CD4-positive, alpha-beta T cell treated with Interleukin-10 for 1 hour (primary cell): ENCODE data around the gene PI4K2A.

Experiments
- DNase-seq: peaks from one replicate; pipeline ENCODE4 v3.0.0-alpha.2; 2020

PI4K2A gene

DNA sequence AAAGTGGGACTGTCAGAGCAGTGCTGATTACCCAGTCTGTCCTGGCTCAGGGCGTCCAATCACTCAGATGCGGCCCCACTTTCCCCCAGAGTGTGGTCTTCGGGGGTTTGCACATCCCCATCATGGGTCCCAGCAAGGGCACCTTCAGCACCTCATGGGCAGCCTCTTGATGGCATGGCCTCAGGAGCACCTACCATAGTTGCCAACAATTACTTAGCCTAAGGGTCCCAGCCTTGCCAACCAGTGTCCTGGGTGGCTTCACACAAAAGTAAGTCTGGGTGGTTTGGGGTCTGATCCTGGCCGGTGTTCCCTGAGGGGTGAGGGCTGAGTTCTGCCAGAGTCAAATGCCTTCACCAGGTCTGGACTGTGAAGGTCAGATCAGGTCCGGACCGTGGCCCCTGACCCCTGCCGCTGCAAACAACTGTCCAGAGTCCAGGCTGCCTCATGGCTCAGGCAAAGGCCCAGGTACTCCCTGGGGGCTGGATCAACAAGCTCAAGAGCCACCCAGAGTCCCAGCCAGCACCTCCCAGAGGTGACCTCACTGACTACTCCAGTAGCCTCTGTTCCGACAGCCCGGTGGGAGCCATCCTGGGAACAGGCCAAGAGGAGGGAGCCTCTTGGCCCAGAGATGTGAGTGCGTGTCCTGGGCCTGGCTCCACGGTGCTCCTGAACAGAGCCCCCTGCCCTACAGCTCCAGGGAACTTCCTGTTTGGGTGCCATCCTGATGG is 66.8 kb downstream of the PI4K2A start:
- no peak for DNase-seq

GRCh38 chr10:97708167-97708566 is 67.7 kb downstream of the PI4K2A start:
- no peak for DNase-seq

GRCh38 chr10:97708976-97709946 is 68.8 kb downstream of the PI4K2A start:
- peak; percentile 42 for DNase-seq

GRCh38 chr10:97711640-97712572 is 71.4 kb downstream of the PI4K2A start:
- DNase-seq: no peak

DNA sequence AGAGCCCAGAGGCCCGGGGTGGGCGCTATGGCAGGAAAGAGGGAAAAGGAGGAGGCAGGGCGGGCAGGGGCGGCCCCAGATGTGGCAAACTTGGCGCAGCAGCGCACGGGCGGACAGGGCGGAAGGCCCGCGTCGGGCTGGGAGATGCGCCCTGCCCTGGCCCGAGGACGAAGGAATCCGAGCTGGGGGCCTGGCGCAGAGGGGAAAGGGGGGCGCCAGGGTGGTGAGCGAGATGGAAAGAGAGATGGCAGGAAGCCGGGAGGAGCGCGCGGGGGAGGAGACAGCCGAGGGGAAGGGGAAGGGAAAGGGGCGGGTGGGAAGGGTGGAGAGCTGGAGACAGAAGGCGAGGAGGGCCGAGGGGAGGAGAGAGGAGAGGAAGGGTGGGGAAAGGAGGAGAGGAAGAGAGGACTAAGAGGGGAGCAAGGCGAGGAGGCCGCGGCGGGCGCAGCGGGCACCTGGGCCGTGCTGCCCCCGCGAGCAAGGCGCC is 72.9 kb downstream of the PI4K2A start, which contains the start of gene MARVELD1:
Gene MARVELD1, plus strand, starts transcription at position 392 of the 487 bp plus-strand sequence. CDS start 147 bp downstream, outside the sequence.
- no peak for DNase-seq

DNA sequence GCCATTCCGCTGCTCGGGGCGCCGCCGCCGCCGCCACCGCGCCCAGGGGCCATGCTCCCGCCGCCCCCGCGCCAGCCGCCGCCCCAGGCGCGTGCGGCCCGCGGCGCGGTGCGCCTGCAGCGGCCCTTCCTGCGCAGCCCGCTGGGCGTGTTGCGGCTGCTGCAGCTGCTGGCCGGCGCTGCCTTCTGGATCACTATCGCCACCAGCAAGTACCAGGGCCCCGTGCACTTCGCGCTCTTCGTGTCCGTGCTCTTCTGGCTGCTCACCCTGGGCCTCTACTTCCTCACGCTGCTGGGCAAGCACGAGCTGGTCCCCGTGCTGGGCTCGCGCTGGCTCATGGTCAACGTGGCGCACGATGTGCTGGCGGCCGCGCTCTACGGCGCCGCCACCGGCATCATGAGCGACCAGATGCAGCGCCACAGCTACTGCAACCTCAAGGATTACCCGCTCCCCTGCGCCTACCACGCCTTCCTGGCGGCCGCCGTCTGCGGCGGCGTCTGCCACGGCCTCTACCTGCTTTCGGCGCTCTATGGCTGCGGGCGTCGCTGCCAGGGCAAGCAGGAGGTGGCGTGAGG is 73.4 kb downstream of the PI4K2A start:
- peak; percentile 61 for DNase-seq

DNA sequence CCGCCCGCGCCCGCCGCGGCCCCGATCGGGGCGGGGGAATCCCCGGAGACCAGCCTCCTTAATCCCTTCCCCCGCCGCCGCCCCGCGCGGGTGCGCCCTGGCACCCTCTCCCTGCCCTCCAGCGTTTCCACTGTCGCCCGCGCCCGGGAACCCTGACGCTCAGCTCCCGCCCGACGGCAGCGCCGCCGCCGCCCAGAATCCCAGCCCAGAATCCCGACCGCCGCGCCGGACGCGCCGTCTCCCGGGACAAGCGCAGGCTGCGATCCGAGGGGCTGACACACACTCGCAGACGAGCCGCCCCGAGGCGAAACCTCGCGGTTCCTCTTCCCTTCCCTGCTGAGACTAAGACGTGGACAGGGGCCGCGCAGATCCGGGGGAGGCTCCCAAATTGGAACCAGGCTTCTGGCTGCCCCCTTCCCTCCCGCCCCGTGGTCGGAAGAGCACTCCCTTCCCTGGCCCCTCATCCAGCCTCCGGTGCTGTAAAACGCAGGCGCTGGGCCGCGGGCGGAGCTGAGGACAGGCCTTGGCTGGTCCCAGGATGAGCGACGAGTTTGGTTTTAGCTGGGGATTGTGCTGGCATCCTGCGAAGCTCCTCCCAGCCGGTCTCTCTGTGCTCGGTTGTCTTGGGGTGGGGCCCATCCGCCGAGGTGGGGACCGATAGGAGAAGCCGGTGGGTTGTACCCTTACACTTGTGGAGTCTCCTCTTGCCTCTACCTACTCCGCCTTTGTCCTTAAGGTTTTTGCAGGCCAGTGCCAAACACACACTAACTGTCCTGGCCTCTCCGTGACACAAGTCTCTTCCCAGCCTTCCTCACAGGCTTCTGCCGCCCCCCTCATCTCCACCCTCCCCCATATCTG is 74.2 kb downstream of the PI4K2A start:
- peak; percentile 3 for DNase-seq

GRCh38 chr10:97715259-97715874 is 74.9 kb downstream of the PI4K2A start:
- no peak for DNase-seq

DNA sequence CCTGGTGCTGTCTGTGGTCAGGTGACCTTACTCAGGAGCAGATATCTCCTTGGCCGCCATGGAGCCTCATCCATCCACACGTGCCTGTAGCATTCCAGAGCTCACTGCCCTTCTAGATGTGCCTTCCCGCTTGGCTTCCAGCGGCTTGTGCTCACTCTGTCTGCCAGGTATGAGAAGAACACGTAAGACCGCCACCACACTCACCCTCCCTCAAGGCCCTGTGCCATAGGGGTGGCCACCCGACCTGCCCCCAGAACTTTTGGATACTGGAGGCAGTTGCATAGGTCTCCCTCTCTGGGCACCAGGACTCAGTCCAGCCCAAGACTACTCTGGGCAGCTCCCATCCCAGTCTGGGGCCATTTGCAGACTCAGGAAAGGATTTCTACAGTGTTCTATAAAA is 77.2 kb downstream of the PI4K2A start:
- no peak for DNase-seq

GRCh38 chr10:97718178-97718577 is 77.7 kb downstream of the PI4K2A start:
- no peak for DNase-seq

DNA sequence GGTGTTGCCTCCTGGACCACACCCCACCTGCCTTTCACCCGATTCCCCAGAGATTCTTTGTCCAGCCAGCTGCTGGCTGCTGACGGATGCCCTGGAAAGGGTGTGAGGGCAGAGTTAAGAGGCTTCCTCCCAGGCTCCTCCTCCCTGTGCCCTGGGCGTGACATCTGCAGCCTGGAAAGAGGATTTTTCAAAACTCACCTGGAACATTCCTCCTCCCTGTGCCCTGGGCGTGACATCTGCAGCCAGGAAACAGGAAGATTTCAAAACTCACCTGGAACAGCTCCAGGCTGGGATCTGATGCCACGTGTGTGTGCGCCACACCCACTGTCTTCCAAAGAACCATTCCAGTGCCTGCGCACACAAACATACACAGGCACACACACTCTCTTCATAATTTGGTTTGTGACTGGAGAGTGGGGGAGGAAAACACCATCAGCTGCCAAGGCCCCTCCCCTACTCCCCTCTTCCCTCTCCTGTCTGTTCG is 78.2 kb downstream of the PI4K2A start:
- no peak for DNase-seq

DNA sequence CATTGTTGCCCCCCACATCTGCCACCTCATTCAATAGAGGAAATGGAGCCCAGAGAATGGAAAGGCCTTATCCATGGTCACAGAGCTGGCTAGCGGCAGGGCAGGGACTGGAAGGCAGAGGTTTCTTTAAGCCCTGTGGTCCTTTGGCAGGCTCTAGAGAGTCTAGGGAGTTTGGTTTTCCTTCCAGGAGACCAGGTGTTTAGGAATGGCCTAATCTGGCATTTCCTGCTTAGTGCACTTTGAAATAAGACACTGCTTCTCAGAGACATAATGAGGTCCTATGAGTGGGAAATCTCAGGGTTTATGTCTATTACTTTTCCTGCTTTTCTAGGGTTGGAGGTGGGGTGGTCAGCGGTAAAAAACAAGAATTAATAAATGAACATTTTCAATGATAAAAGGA is 79.1 kb downstream of the PI4K2A start:
- no peak for DNase-seq

DNA sequence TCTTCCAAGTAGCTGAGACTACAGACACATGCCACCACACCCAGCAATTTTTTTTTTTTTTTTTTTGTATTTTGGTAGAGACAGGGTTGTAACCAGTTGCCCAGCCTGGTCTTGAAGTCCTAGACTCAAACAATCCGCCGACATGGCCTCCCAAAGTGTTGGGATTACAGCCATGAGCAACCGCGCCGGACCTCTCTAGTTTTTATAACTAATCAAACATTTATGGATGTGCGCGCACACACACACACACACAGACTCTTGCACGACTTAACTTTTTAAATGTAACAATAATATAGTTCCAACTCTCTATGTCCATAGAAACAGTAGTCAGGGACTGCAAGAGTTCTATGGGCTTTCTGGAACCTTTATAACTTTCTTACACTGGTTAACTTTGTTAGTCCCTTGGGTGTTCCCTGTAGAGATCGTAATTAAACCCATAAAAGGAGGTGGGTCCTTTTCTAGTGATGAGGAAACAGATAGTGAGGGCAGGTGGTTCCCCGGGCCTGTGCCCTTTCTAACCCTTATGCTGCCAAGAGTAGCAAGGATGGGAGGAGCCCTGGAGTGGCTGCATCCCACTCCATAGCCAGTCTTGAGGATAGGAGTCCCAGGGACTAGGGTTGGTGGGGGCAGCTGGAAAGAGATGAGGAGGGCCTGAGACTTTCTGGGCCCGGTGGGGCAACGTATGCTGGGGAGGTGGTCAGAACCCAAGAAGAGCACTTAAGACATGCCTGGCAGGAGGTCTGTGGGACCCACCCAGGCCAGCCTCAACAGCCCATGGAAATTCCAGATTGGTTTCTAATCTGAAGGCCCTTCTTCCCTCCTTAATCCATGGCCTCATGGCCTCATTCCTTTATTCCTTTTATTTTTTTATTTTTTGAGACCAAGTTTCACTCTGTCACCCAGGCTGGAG is 81.7 kb downstream of the PI4K2A start:
- DNase-seq: no peak

DNA sequence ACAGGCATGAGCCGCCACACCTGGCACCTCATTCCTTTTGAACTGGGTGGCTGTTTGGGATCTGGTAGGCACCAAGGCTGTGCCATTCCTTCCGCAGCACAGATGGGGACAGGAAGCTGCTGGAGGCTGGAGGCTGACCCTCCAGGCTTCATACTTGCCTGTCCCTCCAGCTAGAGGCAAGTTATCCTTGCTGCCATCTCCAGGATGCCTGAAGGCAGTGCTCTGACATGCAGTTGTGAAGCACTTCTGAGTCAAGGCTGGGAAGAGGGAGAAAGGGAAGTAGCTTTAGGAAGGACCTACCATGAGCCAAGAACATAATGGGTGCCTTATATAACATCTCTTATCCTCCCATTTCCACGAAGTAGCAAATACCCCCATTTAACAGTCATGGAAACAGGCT is 82.5 kb downstream of the PI4K2A start:
- no peak for DNase-seq

- no peak for DNase-seq
These were observed 84.0 kb downstream of the PI4K2A start for GRCh38 chr10:97724341-97724941.
